ENCODE measurements around the gene POU4F1. TPM values are rescaled to one million over a fixed set of nuclear protein-coding genes. Genes with fewer than 3 reads are reported as not detected.

The POU4F1 gene
- total and polyA plus RNA-seq, 10 donors, result 0.03 to 0.17 (median 0.08) TPM; not detected in 6

DNA sequence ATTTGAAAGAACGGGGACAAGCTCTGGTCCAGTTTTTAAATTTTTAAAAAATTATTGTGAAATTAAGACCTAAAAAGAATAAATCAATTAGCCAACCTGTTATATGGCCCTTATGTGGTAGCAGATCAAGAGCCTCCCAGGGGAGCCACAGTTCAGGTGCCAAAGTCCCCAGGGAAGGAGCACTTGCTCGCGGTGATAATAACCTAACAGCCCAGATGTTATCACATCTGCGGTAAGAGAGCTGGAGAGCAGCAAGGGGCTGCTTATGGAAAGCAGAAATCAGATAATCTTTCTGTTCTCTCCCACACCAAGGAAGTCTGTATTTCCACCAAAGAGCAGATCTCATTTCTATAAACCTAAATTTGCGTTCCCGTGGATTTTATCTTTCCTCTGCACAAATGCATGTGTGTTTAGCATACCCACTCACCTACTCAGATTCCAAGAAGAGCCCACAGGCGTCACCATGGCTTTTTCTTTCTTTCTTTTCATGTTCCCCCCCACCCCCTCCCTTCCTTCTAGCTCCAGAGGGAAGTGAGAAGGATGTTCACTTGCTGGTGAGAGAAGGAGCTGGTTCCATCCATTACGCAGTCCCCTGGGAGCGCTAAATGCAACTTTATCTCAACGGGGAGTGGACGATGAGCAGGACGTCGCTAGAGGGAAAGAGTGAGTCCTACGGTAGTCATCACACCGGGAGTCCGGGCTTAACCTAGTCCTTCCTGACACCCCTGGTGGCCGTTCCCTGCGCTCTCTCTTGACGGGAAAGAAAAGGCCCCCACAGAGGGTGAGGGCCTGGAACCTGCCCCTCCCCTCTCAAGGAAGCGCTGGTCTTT, 1.6 kb upstream of the POU4F1 start:
- TF ChIP-seq POLR2A (IDR thresholded peaks at IDR 0.05) (no peak), POLR2AphosphoS5 (IDR thresholded peaks at IDR 0.05) (no peak)
- TF ChIP-seq, protein P1, sequence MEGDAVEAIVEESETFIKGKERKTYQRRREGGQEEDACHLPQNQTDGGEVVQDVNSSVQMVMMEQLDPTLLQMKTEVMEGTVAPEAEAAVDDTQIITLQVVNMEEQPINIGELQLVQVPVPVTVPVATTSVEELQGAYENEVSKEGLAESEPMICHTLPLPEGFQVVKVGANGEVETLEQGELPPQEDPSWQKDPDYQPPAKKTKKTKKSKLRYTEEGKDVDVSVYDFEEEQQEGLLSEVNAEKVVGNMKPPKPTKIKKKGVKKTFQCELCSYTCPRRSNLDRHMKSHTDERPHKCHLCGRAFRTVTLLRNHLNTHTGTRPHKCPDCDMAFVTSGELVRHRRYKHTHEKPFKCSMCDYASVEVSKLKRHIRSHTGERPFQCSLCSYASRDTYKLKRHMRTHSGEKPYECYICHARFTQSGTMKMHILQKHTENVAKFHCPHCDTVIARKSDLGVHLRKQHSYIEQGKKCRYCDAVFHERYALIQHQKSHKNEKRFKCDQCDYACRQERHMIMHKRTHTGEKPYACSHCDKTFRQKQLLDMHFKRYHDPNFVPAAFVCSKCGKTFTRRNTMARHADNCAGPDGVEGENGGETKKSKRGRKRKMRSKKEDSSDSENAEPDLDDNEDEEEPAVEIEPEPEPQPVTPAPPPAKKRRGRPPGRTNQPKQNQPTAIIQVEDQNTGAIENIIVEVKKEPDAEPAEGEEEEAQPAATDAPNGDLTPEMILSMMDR (IDR thresholded peaks at IDR 0.05 in 8 of 11, conservative IDR thresholded peaks at IDR 0.05 in 3 of 11), result no peak
- no peaks in the 10 kb centered on the region for H3K36me3 ChIP-seq
- no peak for DNase-seq
- no peak overlapping the region for H3K27ac ChIP-seq
- intact Hi-C loops (cut with DNase I; ENCODE audit: low total_unique reads), result no loop called here
- 5 to 11% (median 7%) methylated on average over 20 of the region's 20 CpGs for WGBS, 5 donors
- H3K4me1 ChIP-seq, result peaks cover 20 to 82% (median 61%) of the 10 kb centered on the region in 6 donors
- H3K4me3 ChIP-seq, result no peak overlapping the region
- H3K9me3 ChIP-seq, result no peaks in the 10 kb centered on the region
- H3K27me3 ChIP-seq (replicated peaks in 1 of 7), result peaks cover 19 to 97% (median 95%) of the 10 kb centered on the region in 7 donors

DNA sequence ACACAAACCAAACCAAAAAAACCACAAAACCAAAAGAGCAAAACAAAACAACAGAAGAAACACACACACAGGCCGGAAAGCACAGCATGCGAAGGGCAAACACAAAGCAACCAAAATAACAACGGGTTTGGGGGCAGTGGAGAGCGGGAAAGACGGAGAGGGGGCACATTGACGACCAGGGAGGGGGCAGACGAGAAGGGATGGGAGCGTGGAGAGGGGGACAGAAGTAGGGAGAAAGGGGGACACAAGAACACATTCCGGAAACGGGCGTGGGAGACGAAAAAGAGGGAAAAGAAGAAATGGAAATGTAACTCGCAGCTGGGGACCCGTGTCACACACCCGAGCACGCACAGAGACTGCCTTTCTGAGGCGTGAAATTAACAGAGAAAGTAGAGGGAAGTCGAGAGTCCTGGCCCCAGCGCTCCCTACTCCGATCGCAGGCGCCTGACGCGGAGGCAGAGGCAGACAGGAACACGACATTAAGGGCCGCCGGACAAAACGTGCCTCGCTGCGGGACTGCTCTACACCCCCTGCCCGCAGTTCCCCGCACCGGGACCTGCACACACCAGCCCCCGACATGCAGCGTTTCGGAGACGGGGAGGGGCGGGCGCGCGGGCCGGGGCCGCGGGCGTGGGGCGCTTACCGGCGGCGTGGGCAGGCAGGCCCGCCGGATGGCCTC, 652 bp downstream of the POU4F1 start:
- no peak overlapping the region for H3K27ac ChIP-seq
- intact Hi-C loops (cut with DNase I; ENCODE audit: low total_unique reads), result no loop called here
- H3K4me1 ChIP-seq, result peaks cover 4 to 60% (median 41%) of the 10 kb centered on the region in 6 donors
- H3K36me3 ChIP-seq, result no peaks in the 10 kb centered on the region
- TF ChIP-seq POLR2A (IDR thresholded peaks at IDR 0.05) (no peak), POLR2AphosphoS5 (IDR thresholded peaks at IDR 0.05) (no peak)
- TF ChIP-seq, protein P1 (IDR thresholded peaks at IDR 0.05 in 8 of 11, conservative IDR thresholded peaks at IDR 0.05 in 3 of 11), result no peak
- peak overlapping the region; percentile 17 to 74 (median 48) for H3K4me3 ChIP-seq
- 1 to 3% (median 1%) methylated on average over 28 to 51 of the region's 51 CpGs for WGBS, 5 donors
- DNase-seq, result peak; percentile 77
- H3K9me3 ChIP-seq, result peaks cover 0 to 3% (median 0%) of the 10 kb centered on the region in 8 donors
- peaks cover 26 to 97% (median 95%) of the 10 kb centered on the region in 7 donors for H3K27me3 ChIP-seq (replicated peaks in 1 of 7)

DNA sequence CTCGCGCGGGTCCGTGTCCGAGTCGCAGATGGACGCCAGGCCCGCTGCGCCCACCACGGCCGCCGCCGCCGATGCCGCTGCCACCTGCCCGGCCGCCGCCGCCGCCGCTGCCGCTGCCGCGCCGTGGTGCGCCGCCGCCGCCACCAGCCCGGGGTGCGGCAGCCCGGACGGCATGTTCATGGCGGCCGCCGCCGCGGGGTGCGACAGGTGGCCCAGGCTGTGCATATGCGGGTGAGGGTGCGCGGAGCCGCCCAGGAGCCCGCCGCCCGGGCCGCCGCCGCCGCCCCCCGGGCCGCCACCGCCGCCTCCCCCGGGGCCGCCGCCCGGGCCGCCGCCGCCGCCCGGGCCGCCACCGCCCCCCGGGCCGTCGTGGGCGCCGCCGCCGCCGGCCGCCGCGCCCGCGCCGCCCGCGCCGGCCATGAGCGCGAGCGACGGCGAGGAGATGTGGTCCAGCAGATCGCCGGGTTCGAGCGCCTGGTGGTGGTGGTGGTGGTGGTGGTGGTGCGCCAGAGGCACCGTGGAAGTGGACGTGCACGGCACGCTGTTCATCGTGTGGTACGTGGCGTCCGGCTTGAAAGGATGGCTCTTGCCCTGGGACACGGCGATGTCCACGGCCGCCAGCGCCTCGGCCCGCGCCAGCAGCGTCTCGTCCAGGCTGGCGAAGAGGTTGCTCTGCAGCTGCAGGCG, 1.3 kb downstream of the POU4F1 start:
- Histone ChIP-seq H3K4me3 (peak overlapping the region in 6 of 8 donors; percentile 19 to 74 (median 48)), H3K4me1 (peaks cover 4 to 57% (median 36%) of the 10 kb centered on the region in 6 donors), H3K27me3 (replicated peaks in 1 of 7) (peaks cover 28 to 97% (median 95%) of the 10 kb centered on the region in 7 donors), H3K36me3 (no peaks in the 10 kb centered on the region), H3K27ac (no peak overlapping the region), H3K9me3 (peaks cover 0 to 10% (median 0%) of the 10 kb centered on the region in 8 donors)
- peak; percentile 71 for DNase-seq
- WGBS, 5 donors, result 1 to 3% (median 2%) methylated on average over 29 to 112 of the region's 112 CpGs
- peak in 1 of 3 donors; percentile 28 for TF ChIP-seq POLR2AphosphoS5 (IDR thresholded peaks at IDR 0.05)
- TF ChIP-seq, protein P1 (IDR thresholded peaks at IDR 0.05 in 8 of 11, conservative IDR thresholded peaks at IDR 0.05 in 3 of 11), result no peak
- intact Hi-C loops (cut with DNase I; ENCODE audit: low total_unique reads), result no loop called here
